MCF 10A (cell line): ENCODE data around the gene CRYBB3. TPM values are rescaled to one million over a fixed set of nuclear protein-coding genes. Genes with fewer than 3 reads are reported as not detected.

Experiments used
- BruUV-seq: library from RNA; stranded (reverse); fragments of 400-500 nt; replicated peaks from 2 replicates; lab custom pipeline; 2021; lab: Mats Ljungman, UMichigan
- CTCF ChIA-PET: fragments of 300-600 bp; sonication (Branson Sonifier 250); formaldehyde crosslinking; extraction: SDS; loops from one replicate; lab custom pipeline; 2021; ENCODE audit warnings: antibody characterized with exemption, inconsistent platforms; lab: Yijun Ruan, JAX
- POLR2A ChIA-PET: fragments of 300-600, 350-650 bp; sonication (Branson Sonifier 250); formaldehyde crosslinking; extraction: SDS; loops from one replicate; lab custom pipeline; 2020; ENCODE audit warnings: antibody characterized with exemption, inconsistent platforms; lab: Yijun Ruan, JAX
- DNase-seq: peaks from one replicate; pipeline ENCODE4 v3.0.0-alpha.2; 2018; ENCODE audit not compliant: unreplicated experiment
- H3K27ac Mint-ChIP-seq: one replicate; pipeline ENCODE4 v1.8.0; 2022; ENCODE audit warnings: mild to moderate bottlenecking, low read depth, mixed read lengths; ENCODE audit not compliant: unreplicated experiment
- H3K27me3 Mint-ChIP-seq: one replicate; pipeline ENCODE4 v1.8.0; 2022; ENCODE audit warnings: mixed read lengths; ENCODE audit not compliant: insufficient read depth, unreplicated experiment
- H3K36me3 Mint-ChIP-seq: one replicate; pipeline ENCODE4 v1.8.0; 2022; ENCODE audit warnings: mild to moderate bottlenecking, moderate library complexity, mixed read lengths; ENCODE audit not compliant: insufficient read depth, unreplicated experiment
- H3K4me1 Mint-ChIP-seq: one replicate; pipeline ENCODE4 v1.8.0; 2022; ENCODE audit warnings: mixed read lengths; ENCODE audit not compliant: insufficient read depth, unreplicated experiment
- H3K4me3 Mint-ChIP-seq: one replicate; pipeline ENCODE4 v1.8.0; 2022; ENCODE audit warnings: mild to moderate bottlenecking, moderate library complexity, mixed read lengths; ENCODE audit not compliant: unreplicated experiment
- H3K9me3 Mint-ChIP-seq: one replicate; pipeline ENCODE4 v1.8.0; 2022; ENCODE audit warnings: mixed read lengths; ENCODE audit not compliant: unreplicated experiment
- intact Hi-C: fragments of 100-400 bp; cut with micrococcal nuclease; formaldehyde crosslinking; loops from 2 replicates; pipeline ENCODE4 v1.14.1; 2022
- total RNA-seq: library from RNA; stranded (reverse); gene quantifications from 2 replicates; pipeline ENCODE4 v1.2.3, GENCODE V29; 2022
- TF ChIP-seq, protein P1 (sequence below): fragments of 200-600 bp; IDR thresholded peaks from one replicate; pipeline ENCODE4 v1.8.0; 2022; ENCODE audit warnings: antibody characterized with exemption, mild to moderate bottlenecking; ENCODE audit not compliant: unreplicated experiment

Gene CRYBB3
- total RNA-seq, 1 experiment from 2014 or later: 0.61 TPM

- H3K4me1 Mint-ChIP-seq: peaks cover 45% of the 10 kb centered on the region
- BruUV-seq: no TSS peak
- ChIA-PET CTCF (interaction anchor here (0.5 to 2.3 kb wide), 6 partner anchors 8 to 605 kb away, joined by 3 to 8 read pairs (median 4); no protein-coding TSS in a partner anchor), POLR2A (interaction anchor here (1.3 to 4.7 kb wide), 3 partner anchors 13 to 34 kb away, joined by 3 to 15 read pairs (median 10); no protein-coding TSS in a partner anchor)
- DNase-seq: peak; percentile 77
- no peak overlapping the region for H3K4me3 Mint-ChIP-seq
- peaks cover 48% of the 10 kb centered on the region for H3K36me3 Mint-ChIP-seq
- H3K27ac Mint-ChIP-seq: no peak overlapping the region
- no peaks in the 10 kb centered on the region for H3K27me3 Mint-ChIP-seq
- TF ChIP-seq, protein P1, sequence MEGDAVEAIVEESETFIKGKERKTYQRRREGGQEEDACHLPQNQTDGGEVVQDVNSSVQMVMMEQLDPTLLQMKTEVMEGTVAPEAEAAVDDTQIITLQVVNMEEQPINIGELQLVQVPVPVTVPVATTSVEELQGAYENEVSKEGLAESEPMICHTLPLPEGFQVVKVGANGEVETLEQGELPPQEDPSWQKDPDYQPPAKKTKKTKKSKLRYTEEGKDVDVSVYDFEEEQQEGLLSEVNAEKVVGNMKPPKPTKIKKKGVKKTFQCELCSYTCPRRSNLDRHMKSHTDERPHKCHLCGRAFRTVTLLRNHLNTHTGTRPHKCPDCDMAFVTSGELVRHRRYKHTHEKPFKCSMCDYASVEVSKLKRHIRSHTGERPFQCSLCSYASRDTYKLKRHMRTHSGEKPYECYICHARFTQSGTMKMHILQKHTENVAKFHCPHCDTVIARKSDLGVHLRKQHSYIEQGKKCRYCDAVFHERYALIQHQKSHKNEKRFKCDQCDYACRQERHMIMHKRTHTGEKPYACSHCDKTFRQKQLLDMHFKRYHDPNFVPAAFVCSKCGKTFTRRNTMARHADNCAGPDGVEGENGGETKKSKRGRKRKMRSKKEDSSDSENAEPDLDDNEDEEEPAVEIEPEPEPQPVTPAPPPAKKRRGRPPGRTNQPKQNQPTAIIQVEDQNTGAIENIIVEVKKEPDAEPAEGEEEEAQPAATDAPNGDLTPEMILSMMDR: no peak
- no peaks in the 10 kb centered on the region for H3K9me3 Mint-ChIP-seq
- intact Hi-C loops: loop anchor here (5.0 kb wide), 1 partner anchor 56 kb away; no protein-coding TSS in a partner anchor
These were observed 31.6 kb upstream of the CRYBB3 start for GRCh38 chr22:25167834-25168601.

DNA sequence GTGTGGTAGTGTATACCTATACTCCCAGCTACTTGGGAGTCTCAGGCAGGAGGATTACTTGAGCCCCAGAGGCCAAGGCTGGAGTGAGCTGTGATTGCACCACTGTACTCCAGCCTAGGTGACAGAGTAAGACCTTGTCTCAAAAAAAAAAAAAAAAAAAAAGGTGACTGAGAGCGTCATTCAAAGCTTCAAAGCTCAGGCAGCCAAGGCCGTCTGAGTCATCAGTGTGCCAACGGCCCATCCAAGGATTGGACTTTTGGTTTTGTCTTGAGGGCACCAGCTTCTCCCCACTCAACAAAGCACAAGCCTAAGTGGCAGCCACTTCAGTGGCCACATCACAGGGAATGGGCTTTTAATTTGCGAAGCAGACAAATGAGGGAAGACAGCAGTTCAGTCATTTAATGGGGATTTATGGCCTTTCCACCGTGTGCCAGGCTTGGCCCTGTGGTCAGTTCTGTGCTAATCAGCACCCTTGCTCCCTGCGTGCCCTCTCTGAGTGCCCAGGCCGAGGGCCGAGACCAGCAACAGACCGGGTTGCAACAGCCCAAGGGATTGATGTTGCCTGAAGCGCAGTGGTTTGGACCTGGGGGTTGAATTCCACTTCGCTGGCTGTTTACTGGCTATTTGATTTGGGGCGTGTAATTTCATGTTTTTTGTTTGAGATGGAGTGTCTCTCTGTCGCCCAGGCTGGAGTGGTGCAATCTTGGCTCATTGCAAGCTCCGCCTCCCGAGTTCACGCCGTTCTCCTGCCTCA is 30.2 kb upstream of the CRYBB3 start:
- POLR2A ChIA-PET: interaction anchor here (0.8 to 4.7 kb wide), 3 partner anchors 8 to 21 kb away, joined by 3 to 15 read pairs (median 3); no protein-coding TSS in a partner anchor

GRCh38 chr22:25170426-25170980 is 29.2 kb upstream of the CRYBB3 start:
- intact Hi-C loops: no loop called here
- peak overlapping the region; percentile 54 for H3K27ac Mint-ChIP-seq
- no TSS peak for BruUV-seq
- H3K9me3 Mint-ChIP-seq: no peaks in the 10 kb centered on the region
- TF ChIP-seq, protein P1: no peak
- no peak for DNase-seq
- H3K36me3 Mint-ChIP-seq: peaks cover 63% of the 10 kb centered on the region
- POLR2A ChIA-PET: interaction anchor here (0.6 to 4.7 kb wide), 3 partner anchors 9 to 1159 kb away, joined by 3 to 15 read pairs (median 5); partner anchors contain the start of gene CABIN1
- H3K4me1 Mint-ChIP-seq: peaks cover 35% of the 10 kb centered on the region
- no peak overlapping the region for H3K4me3 Mint-ChIP-seq
- CTCF ChIA-PET: interaction anchor here (0.6 to 3.3 kb wide), 4 partner anchors 59 to 232 kb away, joined by 3 to 20 read pairs (median 5); no protein-coding TSS in a partner anchor
- no peaks in the 10 kb centered on the region for H3K27me3 Mint-ChIP-seq

More for the DNA sequence above, 30.2 kb upstream of the CRYBB3 start:
- no TSS peak for BruUV-seq
- Mint-ChIP-seq H3K4me3 (no peak overlapping the region), H3K4me1 (peaks cover 45% of the 10 kb centered on the region), H3K36me3 (peaks cover 59% of the 10 kb centered on the region), H3K9me3 (no peaks in the 10 kb centered on the region), H3K27ac (peak overlapping the region; percentile 54), H3K27me3 (no peaks in the 10 kb centered on the region)
- TF ChIP-seq, protein P1: no peak
- CTCF ChIA-PET: interaction anchor here (0.6 to 3.3 kb wide), 4 partner anchors 33 to 196 kb away, joined by 3 to 20 read pairs (median 3); no protein-coding TSS in a partner anchor
- DNase-seq: peak; percentile 82
- intact Hi-C loops: loop anchor here (5.0 kb wide), 1 partner anchor 57 kb away; no protein-coding TSS in a partner anchor
